HepG2 (cell line): ENCODE measurements around the gene CCDC167. TPM values are rescaled to one million over a fixed set of nuclear protein-coding genes. Genes with fewer than 3 reads are reported as not detected.

ENCODE experiments used
- ATAC-seq: fragments of 200-7000 bp; cut with Tn5 transposase; 3 replicates; pipeline ENCODE4 v1.9.1; 2020; ENCODE audit warnings: mild to moderate bottlenecking, moderate library complexity
- BruUV-seq: library from RNA; stranded (reverse); fragments of 400-500 nt; replicated peaks from 2 replicates; lab custom pipeline; 2021; lab: Mats Ljungman, UMichigan
- CTCF ChIA-PET: fragments of 300-600 bp; formaldehyde crosslinking; extraction: SDS; loops from one replicate; lab custom pipeline; 2021; ENCODE audit warnings: low total read pairs, inconsistent platforms, low intra/inter-chr PET ratio; lab: Yijun Ruan, JAX
- POLR2A ChIA-PET: fragments of 350-600 bp; sonication (Branson Sonifier 250); formaldehyde crosslinking; loops from one replicate; lab custom pipeline; 2020; ENCODE audit warnings: antibody characterized with exemption, inconsistent platforms; lab: Yijun Ruan, JAX
- DNase-seq: peaks from one replicate; pipeline ENCODE4 v3.0.0-alpha.2; 2015; ENCODE audit warnings: low spot score
- FAIRE-seq: peaks from 3 replicates; lab custom pipeline; 2011; peaks lifted over from hg19 to GRCh38; lab: Jason Lieb, UNC
- H2AFZ ChIP-seq: one replicate; pipeline ENCODE4 v1.6.1; 2011; ENCODE audit warnings: low read length, inconsistent platforms
- H3K27ac ChIP-seq: fragments of 300-600 bp; 3 replicates; pipeline ENCODE4 v1.8.0; 2011; ENCODE audit warnings: mixed run types, mild to moderate bottlenecking, mixed read lengths, low read length, inconsistent platforms; ENCODE audit not compliant: insufficient read depth; ENCODE audit errors: extremely low read length
- H3K27me3 ChIP-seq, 2 experiments: fragments of 200-600 bp in 1 of 2; 2 replicates in 1 of 2; 3 replicates in 1 of 2; pipeline versions ENCODE4 v1.6.0 to v1.8.0; 2011; ENCODE audit warnings: low read length in 2 of 2, mild to moderate bottlenecking in 2 of 2, moderate library complexity in 2 of 2, inconsistent platforms in 1 of 2; ENCODE audit not compliant: insufficient read depth in 2 of 2, control insufficient read depth in 1 of 2
- H3K36me3 ChIP-seq, 2 experiments: fragments of 200-600 bp in 1 of 2; replicated peaks in 1 of 2; 2 replicates in 1 of 2; 3 replicates in 1 of 2; pipeline versions ENCODE4 v1.5.1 to v1.8.0; 2011; ENCODE audit warnings: low read length in 2 of 2, inconsistent platforms in 1 of 2; ENCODE audit not compliant: insufficient read depth in 2 of 2, control insufficient read depth in 1 of 2
- H3K4me1 ChIP-seq: 2 replicates; pipeline ENCODE4 v1.5.1; 2012; ENCODE audit warnings: low read length, inconsistent platforms; ENCODE audit not compliant: insufficient read depth
- H3K4me2 ChIP-seq: 2 replicates; pipeline ENCODE4 v1.6.0; 2011; ENCODE audit warnings: low read depth, low read length, inconsistent platforms
- H3K4me3 ChIP-seq, 3 experiments: fragments of 200-600 bp in 1 of 3; sonication (generic), shearing (Covaris generic) in 1 of 3; replicated peaks in 1 of 3; 2 replicates each; pipeline ENCODE4 v1.5.1; 2011 to 2016; ENCODE audit warnings: low read length in 3 of 3, inconsistent platforms in 2 of 3, low read depth in 2 of 3, mild to moderate bottlenecking in 2 of 3, control low read depth in 1 of 3, mixed read lengths in 1 of 3; ENCODE audit not compliant: insufficient read depth in 1 of 3
- H3K79me2 ChIP-seq: one replicate; pipeline ENCODE4 v1.6.1; 2011; ENCODE audit warnings: low read length, inconsistent platforms; ENCODE audit not compliant: insufficient read depth
- H3K9ac ChIP-seq: 2 replicates; pipeline ENCODE4 v1.6.0; 2011; ENCODE audit warnings: mild to moderate bottlenecking, low read depth, low read length, inconsistent platforms; ENCODE audit not compliant: insufficient read depth
- H3K9me3 ChIP-seq: 2 replicates; pipeline ENCODE4 v1.5.1; 2012; ENCODE audit warnings: mild to moderate bottlenecking, low read length
- H4K20me1 ChIP-seq: 2 replicates; pipeline ENCODE4 v1.6.0; 2011; ENCODE audit warnings: inconsistent platforms, mild to moderate bottlenecking, low read length, moderate library complexity; ENCODE audit not compliant: insufficient read depth
- AFF4 ChIP-seq: sonication (generic); formaldehyde crosslinking; IDR thresholded peaks from 2 replicates; pipeline ENCODE4 v1.4.0; 2020; ENCODE audit warnings: missing genetic modification reagents
- SMAD3 ChIP-seq: sonication (generic); formaldehyde crosslinking; IDR thresholded peaks from 2 replicates; pipeline ENCODE4 v1.4.0; 2020; ENCODE audit warnings: missing genetic modification reagents
- WIZ ChIP-seq: sonication (generic); formaldehyde crosslinking; IDR thresholded peaks from 2 replicates; pipeline ENCODE4 v1.5.1; 2020; ENCODE audit warnings: mild to moderate bottlenecking, missing genetic modification reagents
- ZNF468 ChIP-seq: sonication (generic); formaldehyde crosslinking; IDR thresholded peaks from 2 replicates; pipeline ENCODE4 v1.8.0; 2022; ENCODE audit warnings: mild to moderate bottlenecking, moderate library complexity, missing genetic modification reagents
- ZNF550 ChIP-seq: sonication (generic); formaldehyde crosslinking; IDR thresholded peaks from 2 replicates; pipeline ENCODE4 v1.4.0; 2020; ENCODE audit warnings: mild to moderate bottlenecking, missing genetic modification reagents, borderline replicate concordance
- ZNF580 ChIP-seq: IDR thresholded peaks from 2 replicates; pipeline ENCODE4 v1.6.1; 2016; ENCODE audit warnings: low read depth, borderline replicate concordance
- ZNF703 ChIP-seq: sonication (generic); formaldehyde crosslinking; IDR thresholded peaks from 2 replicates; pipeline ENCODE4 v1.5.1; 2020; ENCODE audit warnings: missing genetic modification reagents, mild to moderate bottlenecking, moderate library complexity, borderline replicate concordance
- ZNF883 ChIP-seq: sonication (generic); formaldehyde crosslinking; IDR thresholded peaks from 2 replicates; pipeline ENCODE4 v1.5.1; 2020; ENCODE audit warnings: mild to moderate bottlenecking, missing genetic modification reagents; ENCODE audit errors: not compliant biosample characterization
- WGBS: methylation state at CpG from one replicate; pipeline ENCODE4 v1.1.6; 2017; ENCODE audit warnings: low lambda C conversion rate; 5-methylcytosine and 5-hydroxymethylcytosine counted together
- in situ Hi-C: cut with HindIII; loops from 2 replicates; pipeline ENCODE4 v1.10.0; 2017; ENCODE audit warnings: low pct_unique_long_range_greater_than_20kb; ENCODE audit not compliant: extremely low pct_ligation_motif_present
- intact Hi-C: fragments of 100-400 bp; cut with micrococcal nuclease; formaldehyde crosslinking; loops from one replicate; pipeline ENCODE4 v1.10.0; 2022; ENCODE audit not compliant: unreplicated experiment
- polyA plus RNA-seq, 8 experiments: library from polyadenylated mRNA; depleted of rRNA in 3 of 8; stranded (reverse) in 7 of 8; unstranded in 1 of 8; fragments of >200 nt; fragmentation: Illumina TruSeq in 4 of 8; extraction: Trizol in 4 of 8; gene quantifications; 2 replicates each; pipeline versions ENCODE4 v1.2.1 to v1.2.3, GENCODE V29; 2011 to 2016; ENCODE audit warnings: low read depth in 4 of 8, missing spikeins in 1 of 8, mixed read lengths in 1 of 8; ENCODE audit not compliant: insufficient read depth in 1 of 8
- total RNA-seq, 5 experiments: library from RNA; depleted of rRNA; stranded (reverse); fragments of >200 nt; fragmentation: Illumina TruSeq; extraction: Trizol; gene quantifications; 2 replicates each; pipeline ENCODE4 v1.2.3, GENCODE V29; 2016; ENCODE audit warnings: low read depth in 1 of 5
- TF ChIP-seq, protein P1 (sequence below): sonication (generic); formaldehyde crosslinking; IDR thresholded peaks from 2 replicates; pipeline ENCODE4 v1.5.1; 2020; ENCODE audit warnings: mild to moderate bottlenecking, missing genetic modification reagents, moderate library complexity

CCDC167 gene
- total and polyA plus RNA-seq, 2 of the 13 experiments (the other 11 are each of a cell fraction or from before 2014, with no cell fraction given): 48.4 to 66.8 TPM

GRCh38 chr6:37496951-37497885 lies 2.5 kb downstream of the CCDC167 start:
- Histone ChIP-seq H2AFZ (no peak overlapping the region), H3K4me2 (no peak overlapping the region), H3K79me2 (peaks cover 5% of the 10 kb centered on the region), H3K9me3 (no peaks in the 10 kb centered on the region), H3K9ac (no peak overlapping the region), H3K36me3 (no peaks in the 10 kb centered on the region), H3K27ac (no peak overlapping the region), H3K4me1 (peaks cover 26% of the 10 kb centered on the region), H3K27me3 (no peaks in the 10 kb centered on the region; a peak in 1 of 5 replicates), H4K20me1 (no peaks in the 10 kb centered on the region), H3K4me3 (no peak overlapping the region)
- ChIA-PET POLR2A (no interaction called here), CTCF (no interaction called here)
- in situ Hi-C loops (no loop called here), intact Hi-C loops (no loop called here)
- DNase-seq (no peak), FAIRE-seq (no peak), ATAC-seq (no peak)
- TF ChIP-seq ZNF550 (CRISPR knock-in tag) (no peak), ZNF703 (CRISPR knock-in tag) (no peak), AFF4 (no peak), SMAD3 (CRISPR knock-in tag) (no peak), ZNF883 (CRISPR knock-in tag) (no peak), ZNF580 (CRISPR knock-in tag) (no peak), ZNF468 (CRISPR knock-in tag) (no peak), WIZ (CRISPR knock-in tag) (no peak)
- TF ChIP-seq, protein P1, sequence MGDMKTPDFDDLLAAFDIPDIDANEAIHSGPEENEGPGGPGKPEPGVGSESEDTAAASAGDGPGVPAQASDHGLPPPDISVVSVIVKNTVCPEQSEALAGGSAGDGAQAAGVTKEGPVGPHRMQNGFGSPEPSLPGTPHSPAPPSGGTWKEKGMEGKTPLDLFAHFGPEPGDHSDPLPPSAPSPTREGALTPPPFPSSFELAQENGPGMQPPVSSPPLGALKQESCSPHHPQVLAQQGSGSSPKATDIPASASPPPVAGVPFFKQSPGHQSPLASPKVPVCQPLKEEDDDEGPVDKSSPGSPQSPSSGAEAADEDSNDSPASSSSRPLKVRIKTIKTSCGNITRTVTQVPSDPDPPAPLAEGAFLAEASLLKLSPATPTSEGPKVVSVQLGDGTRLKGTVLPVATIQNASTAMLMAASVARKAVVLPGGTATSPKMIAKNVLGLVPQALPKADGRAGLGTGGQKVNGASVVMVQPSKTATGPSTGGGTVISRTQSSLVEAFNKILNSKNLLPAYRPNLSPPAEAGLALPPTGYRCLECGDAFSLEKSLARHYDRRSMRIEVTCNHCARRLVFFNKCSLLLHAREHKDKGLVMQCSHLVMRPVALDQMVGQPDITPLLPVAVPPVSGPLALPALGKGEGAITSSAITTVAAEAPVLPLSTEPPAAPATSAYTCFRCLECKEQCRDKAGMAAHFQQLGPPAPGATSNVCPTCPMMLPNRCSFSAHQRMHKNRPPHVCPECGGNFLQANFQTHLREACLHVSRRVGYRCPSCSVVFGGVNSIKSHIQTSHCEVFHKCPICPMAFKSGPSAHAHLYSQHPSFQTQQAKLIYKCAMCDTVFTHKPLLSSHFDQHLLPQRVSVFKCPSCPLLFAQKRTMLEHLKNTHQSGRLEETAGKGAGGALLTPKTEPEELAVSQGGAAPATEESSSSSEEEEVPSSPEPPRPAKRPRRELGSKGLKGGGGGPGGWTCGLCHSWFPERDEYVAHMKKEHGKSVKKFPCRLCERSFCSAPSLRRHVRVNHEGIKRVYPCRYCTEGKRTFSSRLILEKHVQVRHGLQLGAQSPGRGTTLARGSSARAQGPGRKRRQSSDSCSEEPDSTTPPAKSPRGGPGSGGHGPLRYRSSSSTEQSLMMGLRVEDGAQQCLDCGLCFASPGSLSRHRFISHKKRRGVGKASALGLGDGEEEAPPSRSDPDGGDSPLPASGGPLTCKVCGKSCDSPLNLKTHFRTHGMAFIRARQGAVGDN: no peak
- BruUV-seq: no TSS peak
- 93% methylated on average over 13 of the region's 13 CpGs for WGBS
